T-helper 22 cell (primary cell): ENCODE measurements around the gene TCOF1.

Experiments used
- DNase-seq: peaks from one replicate; pipeline ENCODE4 v3.0.0-alpha.2; 2020; ENCODE audit warnings: low read depth

TCOF1 gene

GRCh38 chr5:150428978-150429377, 71.5 kb downstream of the TCOF1 start:
- DNase-seq, result no peak

- DNase-seq, result no peak
These were observed 71.9 kb downstream of the TCOF1 start for GRCh38 chr5:150429410-150429873.

- no peak for DNase-seq
These were observed 73.6 kb downstream of the TCOF1 start for GRCh38 chr5:150431048-150431447.

- no peak for DNase-seq
These were observed 74.1 kb downstream of the TCOF1 start for GRCh38 chr5:150431574-150431973.

- DNase-seq, result no peak
These were observed 77.0 kb downstream of the TCOF1 start for GRCh38 chr5:150434464-150434863.

GRCh38 chr5:150436141-150436680, 78.7 kb downstream of the TCOF1 start:
- DNase-seq, result peak; percentile 73

- no peak for DNase-seq
These were observed 81.5 kb downstream of the TCOF1 start for GRCh38 chr5:150438873-150439546.

GRCh38 chr5:150440948-150441812, 83.7 kb downstream of the TCOF1 start:
- DNase-seq, result no peak

GRCh38 chr5:150441813-150442698, 84.6 kb downstream of the TCOF1 start:
- DNase-seq, result no peak

GRCh38 chr5:150442699-150443080, 85.2 kb downstream of the TCOF1 start:
- no peak for DNase-seq

- no peak for DNase-seq
These were observed 86.0 kb downstream of the TCOF1 start for GRCh38 chr5:150443242-150444075.

- DNase-seq, result no peak
These were observed 87.3 kb downstream of the TCOF1 start for GRCh38 chr5:150444770-150445169.

GRCh38 chr5:150446088-150446487, 88.6 kb downstream of the TCOF1 start:
- no peak for DNase-seq

- DNase-seq, result no peak
These were observed 89.1 kb downstream of the TCOF1 start for GRCh38 chr5:150446583-150446982.

GRCh38 chr5:150447188-150447587, 89.7 kb downstream of the TCOF1 start:
- DNase-seq, result no peak

- DNase-seq, result no peak
These were observed 90.8 kb downstream of the TCOF1 start for GRCh38 chr5:150448334-150448733.

- no peak for DNase-seq
These were observed 91.5 kb downstream of the TCOF1 start for GRCh38 chr5:150448952-150449516.
